GM23338 (cell line): Measurements from ENCODE around the gene SYT15. TPM values are rescaled to one million over a fixed set of nuclear protein-coding genes. Genes with fewer than 3 reads are reported as not detected.
A peak's percentile ranks its signal among the peaks of the same experiment; 100 is the strongest.

Experiments
- ATAC-seq: fragments of 200-7000 bp; cut with Tn5 transposase; 3 replicates; pipeline ENCODE4 v1.9.1; 2020
- DNase-seq: peaks from one replicate; pipeline ENCODE4 v3.0.0-alpha.2; 2015; ENCODE audit warnings: low spot score
- H2AFZ ChIP-seq: fragments of 200-600 bp; sonication (generic); 2 replicates; pipeline ENCODE4 v1.8.0; 2016; ENCODE audit warnings: antibody characterized with exemption, mild to moderate bottlenecking, moderate library complexity
- H3F3A ChIP-seq: fragments of 200-600 bp; sonication (generic); replicated peaks from 2 replicates; pipeline ENCODE4 v1.8.0; 2017; ENCODE audit warnings: antibody characterized with exemption, mixed run types, low read depth
- H3K27ac ChIP-seq: fragments of 200-600 bp; sonication (generic); 2 replicates; pipeline ENCODE4 v1.6.1; 2016; ENCODE audit warnings: low read depth
- H3K27me3 ChIP-seq: fragments of 200-600 bp; sonication (generic); 2 replicates; pipeline ENCODE4 v1.8.0; 2016; ENCODE audit warnings: mild to moderate bottlenecking, mixed run types, moderate library complexity; ENCODE audit not compliant: insufficient read depth
- H3K36me3 ChIP-seq: fragments of 200-600 bp; sonication (generic); 2 replicates; pipeline ENCODE4 v1.8.0; 2016; ENCODE audit warnings: mild to moderate bottlenecking; ENCODE audit not compliant: insufficient read depth
- H3K4me1 ChIP-seq: fragments of 200-600 bp; sonication (generic); 2 replicates; pipeline ENCODE4 v1.8.0; 2016; ENCODE audit warnings: mild to moderate bottlenecking, moderate library complexity; ENCODE audit not compliant: insufficient read depth
- H3K4me2 ChIP-seq: fragments of 200-600 bp; sonication (generic); 2 replicates; pipeline ENCODE4 v1.7.1; 2017; ENCODE audit warnings: mixed run types
- H3K4me3 ChIP-seq: fragments of 200-600 bp; sonication (generic); 2 replicates; pipeline ENCODE4 v1.6.1; 2016; ENCODE audit warnings: mixed run types
- H3K79me2 ChIP-seq: fragments of 200-600 bp; sonication (generic); replicated peaks from 2 replicates; pipeline ENCODE4 v1.8.0; 2017; ENCODE audit warnings: mild to moderate bottlenecking; ENCODE audit not compliant: insufficient read depth
- H3K9me2 ChIP-seq: fragments of 200-600 bp; sonication (generic); 2 replicates; pipeline ENCODE4 v1.8.0; 2017; ENCODE audit not compliant: insufficient read depth
- H4K20me1 ChIP-seq: fragments of 200-600 bp; sonication (generic); replicated peaks from 2 replicates; pipeline ENCODE4 v1.8.0; 2017; ENCODE audit warnings: mild to moderate bottlenecking; ENCODE audit not compliant: insufficient read depth
- H3K27ac Mint-ChIP-seq: 2 replicates; pipeline ENCODE4 v1.8.0; 2020; ENCODE audit warnings: inconsistent platforms, mild to moderate bottlenecking, moderate library complexity, mixed read lengths
- H3K27me3 Mint-ChIP-seq: 3 replicates; pipeline ENCODE4 v1.8.0; 2022; ENCODE audit warnings: low read depth, mild to moderate bottlenecking, moderate library complexity, mixed read lengths, inconsistent platforms; ENCODE audit not compliant: insufficient read depth, poor library complexity
- H3K36me3 Mint-ChIP-seq: 3 replicates; pipeline ENCODE4 v1.8.0; 2021; ENCODE audit warnings: low read depth, mild to moderate bottlenecking, inconsistent platforms, moderate library complexity, mixed read lengths
- H3K4me1 Mint-ChIP-seq: 3 replicates; pipeline ENCODE4 v1.8.0; 2020; ENCODE audit warnings: mild to moderate bottlenecking, inconsistent platforms, mixed read lengths
- H3K4me3 Mint-ChIP-seq: 3 replicates; pipeline ENCODE4 v1.8.0; 2021; ENCODE audit warnings: moderate library complexity, mild to moderate bottlenecking, inconsistent platforms, mixed read lengths
- H3K9me3 Mint-ChIP-seq: 3 replicates; pipeline ENCODE4 v1.8.0; 2020; ENCODE audit warnings: moderate library complexity, mild to moderate bottlenecking, inconsistent platforms, mixed read lengths
- CREB1 ChIP-seq: fragments of 250-450 bp; sonication (Bioruptor Pico); IDR thresholded peaks from 2 replicates; pipeline ENCODE4 v1.5.0; 2020; ENCODE audit warnings: low read depth, mild to moderate bottlenecking, moderate library complexity
- JUNB ChIP-seq: IDR thresholded peaks from one replicate; pipeline ENCODE4 v1.6.1; 2016; ENCODE audit warnings: antibody characterized with exemption; ENCODE audit not compliant: unreplicated experiment
- NANOG ChIP-seq: IDR thresholded peaks from 2 replicates; pipeline ENCODE4 v1.6.1; 2016; ENCODE audit warnings: antibody characterized with exemption, borderline replicate concordance
- ZNF114 ChIP-seq: fragments of 250-450 bp; sonication (Bioruptor Pico); IDR thresholded peaks from 2 replicates; pipeline ENCODE4 v1.5.0; 2020; ENCODE audit warnings: mild to moderate bottlenecking, moderate library complexity
- ZNF331 ChIP-seq: fragments of 250-450 bp; sonication (Bioruptor Pico); IDR thresholded peaks from 2 replicates; pipeline ENCODE4 v1.5.0; 2020; ENCODE audit warnings: low read depth, mild to moderate bottlenecking, moderate library complexity
- polyA plus RNA-seq: library from polyadenylated mRNA; unstranded; fragments of >200 nt; fragmentation: Nextera tagmentation; extraction: Ambion mirVana; gene quantifications from 2 replicates; pipeline ENCODE4 v1.2.1, GENCODE V29; 2016
- total RNA-seq: library from RNA; depleted of rRNA; stranded (reverse); fragments of >200 nt; shearing (Covaris generic); gene quantifications from 2 replicates; pipeline ENCODE4 v1.2.3, GENCODE V29; 2014
- TF ChIP-seq, protein P1 (sequence below): fragments of 250-450 bp; sonication (Bioruptor Pico); IDR thresholded peaks from 2 replicates; pipeline ENCODE4 v1.5.0; 2020; ENCODE audit warnings: mild to moderate bottlenecking, moderate library complexity
- TF ChIP-seq, protein P2 (sequence below): IDR thresholded peaks from 2 replicates; pipeline ENCODE4 v1.6.1; 2016; ENCODE audit warnings: antibody characterized with exemption

SYT15 gene
- total and polyA plus RNA-seq, 2 experiments from 2014 or later, result 1.5 TPM; not detected in 1

DNA sequence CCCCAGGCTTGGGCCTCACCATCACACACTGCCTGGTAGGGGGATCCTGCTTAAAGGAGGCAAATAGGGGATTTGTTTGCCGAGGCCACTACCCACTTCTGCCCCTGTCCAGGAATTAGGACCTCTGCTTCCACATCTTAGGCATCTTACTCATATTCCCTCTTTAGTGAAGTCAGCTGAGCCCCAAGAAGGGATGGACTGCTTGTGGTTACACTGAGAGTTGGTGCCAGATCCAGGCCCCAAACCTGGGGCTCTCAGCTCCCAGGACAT lies 20.9 kb upstream of the SYT15 start:
- Histone ChIP-seq H3K79me2 (peaks cover 10% of the 10 kb centered on the region; the same call in 1 of the 2 replicates), H3K4me1 (peaks cover 20% of the 10 kb centered on the region), H3K27me3 (peaks cover 16% of the 10 kb centered on the region), H3F3A (0 out of 2 replicates have a peak, but pooled peaks cover 6% of the 10 kb centered on the region), H3K36me3 (no peaks in the 10 kb centered on the region; the same call in 1 of the 2 replicates), H3K9me2 (peaks cover 4% of the 10 kb centered on the region; the same call in 1 of the 2 replicates), H3K27ac (no peak overlapping the region), H3K4me3 (no peak overlapping the region), H4K20me1 (peaks cover 19% of the 10 kb centered on the region), H3K4me2 (no peak overlapping the region), H2AFZ (peak overlapping the region; percentile 100; the same call in 1 of the 2 replicates)
- DNase-seq (no peak), ATAC-seq (no peak)
- H3K4me3 Mint-ChIP-seq, result peak overlapping the region; percentile 73; the same call in 1 of the 3 replicates
- peaks cover 3% of the 10 kb centered on the region; the same call in 1 of the 3 replicates for H3K9me3 Mint-ChIP-seq
- no peak overlapping the region for H3K27ac Mint-ChIP-seq
- peaks cover 4% of the 10 kb centered on the region; the same call in 2 of the 3 replicates for H3K4me1 Mint-ChIP-seq
- no peaks in the 10 kb centered on the region for H3K36me3 Mint-ChIP-seq
- peaks cover 11% of the 10 kb centered on the region for H3K27me3 Mint-ChIP-seq
- TF ChIP-seq CREB1 (CRISPR knock-in tag) (no peak), JUNB (no peak), ZNF331 (CRISPR knock-in tag) (no peak), NANOG (no peak), ZNF114 (CRISPR knock-in tag) (no peak)
- TF ChIP-seq, protein P1, sequence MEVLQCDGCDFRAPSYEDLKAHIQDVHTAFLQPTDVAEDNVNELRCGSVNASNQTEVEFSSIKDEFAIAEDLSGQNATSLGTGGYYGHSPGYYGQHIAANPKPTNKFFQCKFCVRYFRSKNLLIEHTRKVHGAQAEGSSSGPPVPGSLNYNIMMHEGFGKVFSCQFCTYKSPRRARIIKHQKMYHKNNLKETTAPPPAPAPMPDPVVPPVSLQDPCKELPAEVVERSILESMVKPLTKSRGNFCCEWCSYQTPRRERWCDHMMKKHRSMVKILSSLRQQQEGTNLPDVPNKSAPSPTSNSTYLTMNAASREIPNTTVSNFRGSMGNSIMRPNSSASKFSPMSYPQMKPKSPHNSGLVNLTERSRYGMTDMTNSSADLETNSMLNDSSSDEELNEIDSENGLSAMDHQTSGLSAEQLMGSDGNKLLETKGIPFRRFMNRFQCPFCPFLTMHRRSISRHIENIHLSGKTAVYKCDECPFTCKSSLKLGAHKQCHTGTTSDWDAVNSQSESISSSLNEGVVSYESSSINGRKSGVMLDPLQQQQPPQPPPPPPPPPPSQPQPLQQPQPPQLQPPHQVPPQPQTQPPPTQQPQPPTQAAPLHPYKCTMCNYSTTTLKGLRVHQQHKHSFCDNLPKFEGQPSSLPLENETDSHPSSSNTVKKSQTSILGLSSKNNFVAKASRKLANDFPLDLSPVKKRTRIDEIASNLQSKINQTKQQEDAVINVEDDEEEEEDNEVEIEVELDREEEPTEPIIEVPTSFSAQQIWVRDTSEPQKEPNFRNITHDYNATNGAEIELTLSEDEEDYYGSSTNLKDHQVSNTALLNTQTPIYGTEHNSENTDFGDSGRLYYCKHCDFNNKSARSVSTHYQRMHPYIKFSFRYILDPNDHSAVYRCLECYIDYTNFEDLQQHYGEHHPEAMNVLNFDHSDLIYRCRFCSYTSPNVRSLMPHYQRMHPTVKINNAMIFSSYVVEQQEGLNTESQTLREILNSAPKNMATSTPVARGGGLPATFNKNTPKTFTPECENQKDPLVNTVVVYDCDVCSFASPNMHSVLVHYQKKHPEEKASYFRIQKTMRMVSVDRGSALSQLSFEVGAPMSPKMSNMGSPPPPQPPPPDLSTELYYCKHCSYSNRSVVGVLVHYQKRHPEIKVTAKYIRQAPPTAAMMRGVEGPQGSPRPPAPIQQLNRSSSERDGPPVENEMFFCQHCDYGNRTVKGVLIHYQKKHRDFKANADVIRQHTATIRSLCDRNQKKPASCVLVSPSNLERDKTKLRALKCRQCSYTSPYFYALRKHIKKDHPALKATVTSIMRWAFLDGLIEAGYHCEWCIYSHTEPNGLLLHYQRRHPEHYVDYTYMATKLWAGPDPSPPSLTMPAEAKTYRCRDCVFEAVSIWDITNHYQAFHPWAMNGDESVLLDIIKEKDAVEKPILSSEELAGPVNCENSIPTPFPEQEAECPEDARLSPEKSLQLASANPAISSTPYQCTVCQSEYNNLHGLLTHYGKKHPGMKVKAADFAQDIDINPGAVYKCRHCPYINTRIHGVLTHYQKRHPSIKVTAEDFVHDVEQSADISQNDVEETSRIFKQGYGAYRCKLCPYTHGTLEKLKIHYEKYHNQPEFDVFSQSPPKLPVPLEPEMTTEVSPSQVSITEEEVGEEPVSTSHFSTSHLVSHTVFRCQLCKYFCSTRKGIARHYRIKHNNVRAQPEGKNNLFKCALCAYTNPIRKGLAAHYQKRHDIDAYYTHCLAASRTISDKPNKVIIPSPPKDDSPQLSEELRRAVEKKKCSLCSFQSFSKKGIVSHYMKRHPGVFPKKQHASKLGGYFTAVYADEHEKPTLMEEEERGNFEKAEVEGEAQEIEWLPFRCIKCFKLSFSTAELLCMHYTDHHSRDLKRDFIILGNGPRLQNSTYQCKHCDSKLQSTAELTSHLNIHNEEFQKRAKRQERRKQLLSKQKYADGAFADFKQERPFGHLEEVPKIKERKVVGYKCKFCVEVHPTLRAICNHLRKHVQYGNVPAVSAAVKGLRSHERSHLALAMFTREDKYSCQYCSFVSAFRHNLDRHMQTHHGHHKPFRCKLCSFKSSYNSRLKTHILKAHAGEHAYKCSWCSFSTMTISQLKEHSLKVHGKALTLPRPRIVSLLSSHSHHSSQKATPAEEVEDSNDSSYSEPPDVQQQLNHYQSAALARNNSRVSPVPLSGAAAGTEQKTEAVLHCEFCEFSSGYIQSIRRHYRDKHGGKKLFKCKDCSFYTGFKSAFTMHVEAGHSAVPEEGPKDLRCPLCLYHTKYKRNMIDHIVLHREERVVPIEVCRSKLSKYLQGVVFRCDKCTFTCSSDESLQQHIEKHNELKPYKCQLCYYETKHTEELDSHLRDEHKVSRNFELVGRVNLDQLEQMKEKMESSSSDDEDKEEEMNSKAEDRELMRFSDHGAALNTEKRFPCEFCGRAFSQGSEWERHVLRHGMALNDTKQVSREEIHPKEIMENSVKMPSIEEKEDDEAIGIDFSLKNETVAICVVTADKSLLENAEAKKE (CRISPR knock-in tag), result no peak
- TF ChIP-seq, protein P2, sequence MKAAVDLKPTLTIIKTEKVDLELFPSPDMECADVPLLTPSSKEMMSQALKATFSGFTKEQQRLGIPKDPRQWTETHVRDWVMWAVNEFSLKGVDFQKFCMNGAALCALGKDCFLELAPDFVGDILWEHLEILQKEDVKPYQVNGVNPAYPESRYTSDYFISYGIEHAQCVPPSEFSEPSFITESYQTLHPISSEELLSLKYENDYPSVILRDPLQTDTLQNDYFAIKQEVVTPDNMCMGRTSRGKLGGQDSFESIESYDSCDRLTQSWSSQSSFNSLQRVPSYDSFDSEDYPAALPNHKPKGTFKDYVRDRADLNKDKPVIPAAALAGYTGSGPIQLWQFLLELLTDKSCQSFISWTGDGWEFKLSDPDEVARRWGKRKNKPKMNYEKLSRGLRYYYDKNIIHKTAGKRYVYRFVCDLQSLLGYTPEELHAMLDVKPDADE, result no peak
